Measurements from ENCODE around the gene TASOR.
"Not testable (repeated sequence)": the region's sequence is repeated elsewhere in the genome, so short reads cannot be mapped to it uniquely, and the experiment has no call there.

The TASOR gene

DNA sequence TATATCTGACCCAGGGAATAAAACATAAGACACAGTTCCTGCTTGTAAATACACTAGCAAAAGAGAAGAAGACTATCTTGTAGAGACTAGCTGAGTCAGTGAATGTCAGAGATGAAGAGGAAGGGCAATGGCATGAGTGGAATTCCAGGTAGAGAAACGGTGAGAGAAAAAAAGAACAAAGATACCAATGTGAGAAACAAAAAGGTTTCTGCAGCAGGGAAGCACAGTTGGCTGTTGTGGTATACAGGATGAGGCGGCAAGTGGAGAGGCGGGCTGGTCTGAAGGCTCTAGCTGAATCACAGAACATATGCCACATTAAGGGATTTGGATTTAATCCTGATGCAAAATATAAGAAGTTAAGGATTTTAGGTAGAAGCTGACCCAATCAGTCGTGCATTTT, 17.1 kb upstream of the TASOR start:
- TF ChIP-seq, protein P1, sequence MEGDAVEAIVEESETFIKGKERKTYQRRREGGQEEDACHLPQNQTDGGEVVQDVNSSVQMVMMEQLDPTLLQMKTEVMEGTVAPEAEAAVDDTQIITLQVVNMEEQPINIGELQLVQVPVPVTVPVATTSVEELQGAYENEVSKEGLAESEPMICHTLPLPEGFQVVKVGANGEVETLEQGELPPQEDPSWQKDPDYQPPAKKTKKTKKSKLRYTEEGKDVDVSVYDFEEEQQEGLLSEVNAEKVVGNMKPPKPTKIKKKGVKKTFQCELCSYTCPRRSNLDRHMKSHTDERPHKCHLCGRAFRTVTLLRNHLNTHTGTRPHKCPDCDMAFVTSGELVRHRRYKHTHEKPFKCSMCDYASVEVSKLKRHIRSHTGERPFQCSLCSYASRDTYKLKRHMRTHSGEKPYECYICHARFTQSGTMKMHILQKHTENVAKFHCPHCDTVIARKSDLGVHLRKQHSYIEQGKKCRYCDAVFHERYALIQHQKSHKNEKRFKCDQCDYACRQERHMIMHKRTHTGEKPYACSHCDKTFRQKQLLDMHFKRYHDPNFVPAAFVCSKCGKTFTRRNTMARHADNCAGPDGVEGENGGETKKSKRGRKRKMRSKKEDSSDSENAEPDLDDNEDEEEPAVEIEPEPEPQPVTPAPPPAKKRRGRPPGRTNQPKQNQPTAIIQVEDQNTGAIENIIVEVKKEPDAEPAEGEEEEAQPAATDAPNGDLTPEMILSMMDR (IDR thresholded peaks at IDR 0.05; ENCODE audit: insufficient read depth, low read length, poor library complexity, severe bottlenecking) = no peak

DNA sequence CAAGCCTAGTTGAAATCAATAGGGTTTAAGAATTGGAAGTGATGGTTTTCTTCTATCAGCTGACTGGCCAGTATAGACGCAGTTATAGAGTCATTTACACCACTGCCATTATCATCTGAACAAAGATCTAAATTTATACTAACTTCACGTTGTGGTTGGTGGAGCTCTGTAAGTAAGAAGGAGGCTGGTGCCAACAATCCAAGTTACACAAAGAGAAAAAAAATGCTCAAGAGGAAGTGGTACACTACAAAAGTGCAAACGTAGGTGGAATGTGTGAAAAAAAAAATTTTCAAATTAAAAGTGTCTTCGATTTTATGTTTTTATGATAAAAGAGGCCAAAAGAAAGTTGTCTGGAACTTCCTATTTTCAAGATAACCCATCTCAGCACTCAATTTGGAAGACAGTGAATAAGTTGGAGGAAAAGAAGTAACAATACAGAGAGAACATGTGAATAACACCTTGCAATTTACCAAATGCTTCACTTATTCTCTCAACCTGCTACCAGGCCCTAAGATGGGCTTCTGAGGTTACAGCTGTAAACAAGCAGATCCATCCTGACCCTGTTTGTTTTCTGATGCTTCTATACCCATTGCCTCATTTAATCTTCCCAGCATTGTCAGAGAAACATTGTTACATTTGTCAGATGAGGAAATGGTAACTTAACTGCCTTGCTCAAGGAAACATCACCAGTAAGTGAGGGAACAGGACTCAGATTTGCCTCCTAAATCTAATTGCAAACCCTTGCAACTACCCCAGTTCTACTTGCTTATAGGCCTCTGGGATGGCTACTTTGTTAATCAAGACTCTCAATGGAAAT, 12.0 kb upstream of the TASOR start:
- Histone ChIP-seq H3K36me3 (ENCODE audit: control insufficient read depth, insufficient read depth, low read length) (no peaks in the 10 kb centered on the region), H3K27me3 (replicated peaks; ENCODE audit: control insufficient read depth, insufficient read depth, low read length) (no peaks in the 10 kb centered on the region), H3K4me3 (replicated peaks; ENCODE audit: low read depth, low read length) (no peak overlapping the region)
- no peak for DNase-seq (ENCODE audit: extremely low read depth, insufficient read length)
- TF ChIP-seq, protein P1 (IDR thresholded peaks at IDR 0.05; ENCODE audit: insufficient read depth, low read length, poor library complexity, severe bottlenecking) = no peak

More for the DNA sequence above, 17.1 kb upstream of the TASOR start:
- Histone ChIP-seq H3K27me3 (replicated peaks; ENCODE audit: control insufficient read depth, insufficient read depth, low read length) (no peaks in the 10 kb centered on the region), H3K36me3 (ENCODE audit: control insufficient read depth, insufficient read depth, low read length) (no peaks in the 10 kb centered on the region), H3K4me3 (replicated peaks; ENCODE audit: low read depth, low read length) (no peak overlapping the region)
- DNase-seq (ENCODE audit: extremely low read depth, insufficient read length) = no peak

DNA sequence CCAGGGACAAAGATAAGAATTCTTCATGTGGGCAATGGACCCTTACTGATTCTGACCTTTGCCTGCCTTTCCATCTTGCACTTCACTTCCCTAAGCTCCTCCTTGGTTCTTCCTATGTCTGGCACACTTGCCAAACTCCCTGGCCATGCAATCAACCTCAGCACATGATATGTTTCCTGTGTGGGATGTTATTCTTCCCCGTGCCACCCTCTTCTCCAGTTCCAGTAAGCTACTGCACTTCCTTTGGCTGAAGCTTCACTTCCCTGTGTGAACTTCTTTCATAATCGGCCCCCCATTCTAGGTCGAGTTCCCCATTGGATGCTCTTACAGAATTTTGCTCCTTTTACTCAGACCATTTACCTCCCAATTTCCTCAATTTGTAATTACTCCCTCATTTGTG, 10.7 kb upstream of the TASOR start:
- DNase-seq (ENCODE audit: extremely low read depth, insufficient read length) = no peak
- no peaks in the 10 kb centered on the region for H3K27me3 ChIP-seq (replicated peaks; ENCODE audit: control insufficient read depth, insufficient read depth, low read length)
- TF ChIP-seq, protein P1 (IDR thresholded peaks at IDR 0.05; ENCODE audit: insufficient read depth, low read length, poor library complexity, severe bottlenecking) = no peak
- no peak overlapping the region for H3K4me3 ChIP-seq (replicated peaks; ENCODE audit: low read depth, low read length)
- no peaks in the 10 kb centered on the region for H3K36me3 ChIP-seq (ENCODE audit: control insufficient read depth, insufficient read depth, low read length)

DNA sequence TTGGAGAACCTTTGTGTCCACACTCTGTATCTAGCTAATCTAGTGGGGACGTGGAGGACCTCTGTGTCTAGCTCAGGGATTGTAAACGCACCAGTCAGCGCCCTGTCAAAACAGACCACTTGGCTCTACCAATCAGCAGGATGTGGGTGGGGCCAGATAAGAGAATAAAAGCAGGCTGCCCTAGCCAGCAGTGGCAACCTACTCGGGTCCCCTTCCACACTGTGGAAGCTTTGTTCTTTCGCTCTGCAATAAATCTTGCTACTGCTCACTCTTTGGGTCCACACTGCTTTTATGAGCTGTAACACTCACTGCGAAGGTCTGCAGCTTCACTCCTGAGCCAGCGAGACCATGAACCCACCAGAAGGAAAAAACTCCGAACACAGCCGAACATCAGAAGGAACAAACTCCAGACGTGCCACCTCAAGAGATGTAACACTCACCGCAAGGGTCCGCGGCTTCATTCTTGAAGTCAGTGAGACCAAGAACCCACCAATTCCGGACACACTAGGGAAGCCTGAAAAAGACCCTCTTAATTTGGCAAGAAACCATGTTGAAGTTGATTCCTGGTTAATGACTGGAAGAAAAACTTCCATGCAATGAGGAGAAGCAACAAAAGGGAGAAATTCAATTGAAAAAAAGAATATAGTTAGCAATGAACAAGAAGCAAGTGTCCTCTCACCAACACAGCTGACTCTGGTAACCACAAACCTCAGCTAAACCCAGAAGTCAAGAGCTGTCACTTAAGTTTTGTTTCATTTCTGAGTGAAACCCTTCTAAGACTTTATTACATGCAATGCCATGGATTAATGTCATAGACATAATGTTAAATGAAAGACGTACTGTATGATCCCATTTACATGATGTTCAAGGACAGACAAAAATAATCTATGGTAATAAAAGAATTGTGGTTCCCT, 9.7 kb upstream of the TASOR start:
- not testable (repeated sequence) for H3K4me3 ChIP-seq (replicated peaks; ENCODE audit: low read depth, low read length); H3K27me3 ChIP-seq (replicated peaks; ENCODE audit: control insufficient read depth, insufficient read depth, low read length); H3K36me3 ChIP-seq (ENCODE audit: control insufficient read depth, insufficient read depth, low read length)
- DNase-seq (ENCODE audit: extremely low read depth, insufficient read length) = peak; percentile 46

DNA sequence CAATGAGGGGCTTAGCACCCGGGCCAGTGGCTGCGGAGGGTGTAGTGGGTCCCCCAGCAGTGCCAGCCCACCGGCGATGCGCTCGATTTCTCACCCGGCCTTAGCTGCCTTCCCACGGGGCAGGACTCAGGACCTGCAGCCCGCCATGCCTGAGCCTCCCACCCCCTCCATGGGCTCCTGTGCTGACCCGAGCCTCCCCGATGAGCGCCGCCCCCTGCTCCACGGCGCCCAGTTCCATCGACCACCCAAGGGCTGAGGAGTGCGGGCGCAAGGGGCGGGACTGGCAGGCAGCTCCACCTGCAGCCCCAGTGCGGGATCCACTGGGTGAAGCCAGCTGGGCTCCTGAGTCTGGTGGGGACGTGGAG, 8.9 kb upstream of the TASOR start:
- not testable (repeated sequence) for H3K36me3 ChIP-seq (ENCODE audit: control insufficient read depth, insufficient read depth, low read length); DNase-seq (ENCODE audit: extremely low read depth, insufficient read length); H3K27me3 ChIP-seq (replicated peaks; ENCODE audit: control insufficient read depth, insufficient read depth, low read length); H3K4me3 ChIP-seq (replicated peaks; ENCODE audit: low read depth, low read length)

DNA sequence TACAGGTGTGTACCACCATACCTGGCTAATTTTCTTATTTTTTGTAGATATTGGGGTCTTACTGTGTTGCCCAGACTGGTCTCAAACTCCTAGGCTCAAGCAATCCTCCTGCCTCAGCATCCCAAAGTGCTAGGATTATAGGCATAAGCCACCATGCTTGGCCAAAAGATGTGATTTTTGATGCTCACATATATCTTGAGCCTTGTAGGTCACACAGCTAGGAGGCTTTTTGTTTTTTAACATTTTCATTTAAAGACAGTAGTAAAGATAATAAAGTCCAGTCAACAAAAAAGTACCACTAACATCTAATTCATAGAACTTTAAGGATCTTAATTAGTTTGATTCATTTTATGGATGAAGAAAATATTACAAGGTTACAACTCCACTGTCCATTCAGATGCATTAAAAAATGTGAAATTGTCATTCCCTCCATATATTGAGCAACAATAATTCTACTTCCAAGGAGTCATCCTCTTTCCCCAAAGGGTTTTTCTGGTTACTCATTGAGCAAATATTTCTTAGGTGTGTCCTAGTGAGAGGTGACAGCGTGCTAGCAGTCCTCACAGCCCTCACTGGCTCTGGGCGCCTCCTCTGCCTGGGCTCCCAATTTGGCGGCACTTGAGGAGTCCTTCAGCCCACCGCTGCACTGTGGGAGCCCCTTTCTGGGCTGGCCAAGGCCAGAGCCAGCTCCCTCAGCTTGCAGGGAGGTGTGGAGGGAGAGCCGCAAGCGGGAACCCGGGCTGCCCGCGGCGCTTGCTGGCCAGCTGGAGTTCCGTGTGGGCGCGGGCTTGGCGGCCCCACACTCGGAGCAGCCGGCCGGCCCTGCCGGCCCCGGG, 8.3 kb upstream of the TASOR start:
- no peak for DNase-seq (ENCODE audit: extremely low read depth, insufficient read length)

More for the DNA sequence above, 8.3 kb upstream of the TASOR start:
- TF ChIP-seq, protein P1 (IDR thresholded peaks at IDR 0.05; ENCODE audit: insufficient read depth, low read length, poor library complexity, severe bottlenecking) = no peak
- H3K27me3 ChIP-seq (replicated peaks; ENCODE audit: control insufficient read depth, insufficient read depth, low read length) = no peaks in the 10 kb centered on the region
- H3K4me3 ChIP-seq (replicated peaks; ENCODE audit: low read depth, low read length) = no peak overlapping the region
- H3K36me3 ChIP-seq (ENCODE audit: control insufficient read depth, insufficient read depth, low read length) = no peaks in the 10 kb centered on the region

Data from GM06990 (cell line).